ENCODE data around the gene INSRR.

- TF ChIP-seq CBX2 (IDR thresholded peaks at IDR 0.05; ENCODE audit: borderline replicate concordance, low read depth), result no peak
- TF ChIP-seq GATA3 (IDR thresholded peaks at IDR 0.05; ENCODE audit: borderline replicate concordance), result no peak
- no peak for TF ChIP-seq EP300 (IDR thresholded peaks at IDR 0.05)
- TF ChIP-seq CTCF (IDR thresholded peaks at IDR 0.05), result no peak
- TF ChIP-seq KDM1A (IDR thresholded peaks at IDR 0.05; ENCODE audit: low read depth), result no peak
These were observed 25.8 kb upstream of the INSRR start for GRCh38 chr1:156884560-156885184.

Data from A549 (cell line).